H1 (cell line): ENCODE measurements around the gene KRT4. TPM values are rescaled to one million over a fixed set of nuclear protein-coding genes. Genes with fewer than 3 reads are reported as not detected.
A peak's percentile ranks its signal among the peaks of the same experiment; 100 is the strongest.

Experiments used
- CTCF ChIA-PET: fragments of 300-600 bp; sonication (Branson Sonifier 250); formaldehyde crosslinking; loops from one replicate; lab custom pipeline; 2021; ENCODE audit not compliant: partially characterized antibody; lab: Charles Lee
- POLR2A ChIA-PET: fragments of 300-600 bp; sonication (Branson Sonifier 250); formaldehyde crosslinking; loops from one replicate; lab custom pipeline; 2021; ENCODE audit warnings: inconsistent platforms; ENCODE audit not compliant: partially characterized antibody; lab: Charles Lee
- DNase-seq, 2 experiments: peaks; one replicate each; pipeline versions ENCODE4 v3.0.0 to v3.0.0-alpha.2; 2010 to 2022; ENCODE audit warnings: low spot score in 2 of 2, low read depth in 1 of 2, mixed read lengths in 1 of 2
- FAIRE-seq: peaks from 2 replicates; lab custom pipeline; 2011; peaks lifted over from hg19 to GRCh38; lab: Jason Lieb, UNC
- H2AFZ ChIP-seq: 2 replicates; pipeline ENCODE4 v1.8.1; 2012; ENCODE audit warnings: low read length, inconsistent platforms
- H2AK5ac ChIP-seq: 2 replicates; pipeline ENCODE4 v1.6.1; 2013; ENCODE audit warnings: low read depth, low read length
- H2BK120ac ChIP-seq: replicated peaks from 2 replicates; pipeline ENCODE3; 2013; ENCODE audit warnings: low read depth, low read length, inconsistent platforms
- H2BK12ac ChIP-seq: 2 replicates; pipeline ENCODE4 v1.6.1; 2013; ENCODE audit warnings: low read depth, low read length
- H2BK15ac ChIP-seq: 2 replicates; pipeline ENCODE4 v1.6.1; 2013; ENCODE audit warnings: low read length
- H2BK20ac ChIP-seq: 2 replicates; pipeline ENCODE4 v1.6.1; 2013; ENCODE audit warnings: low read length
- H2BK5ac ChIP-seq: 2 replicates; pipeline ENCODE4 v1.6.1; 2013; ENCODE audit warnings: low read depth, low read length
- H3K14ac ChIP-seq: 2 replicates; pipeline ENCODE4 v1.6.1; 2013; ENCODE audit warnings: inconsistent platforms; ENCODE audit not compliant: insufficient read length
- H3K18ac ChIP-seq: 2 replicates; pipeline ENCODE4 v1.6.1; 2013; ENCODE audit warnings: low read length; ENCODE audit errors: extremely low read depth
- H3K23ac ChIP-seq: 2 replicates; pipeline ENCODE4 v1.6.1; 2013; ENCODE audit warnings: inconsistent platforms; ENCODE audit not compliant: insufficient read length
- H3K23me2 ChIP-seq: 2 replicates; pipeline ENCODE4 v1.6.1; 2013; ENCODE audit warnings: low read depth, low read length
- H3K27ac ChIP-seq: 2 replicates; pipeline ENCODE4 v1.6.1; 2011; ENCODE audit warnings: low read depth, low read length, inconsistent platforms
- H3K27me3 ChIP-seq, 4 experiments: replicated peaks in 1 of 4; 1 replicate in 1 of 4; 2 replicates in 3 of 4; pipeline versions ENCODE4 v1.6.1 to v1.8.1; 2011 to 2013; ENCODE audit warnings: low read length in 3 of 4, mild to moderate bottlenecking in 3 of 4, inconsistent platforms in 2 of 4, mixed read lengths in 2 of 4, moderate library complexity in 1 of 4; ENCODE audit not compliant: control insufficient read depth in 3 of 4, insufficient read depth in 3 of 4; ENCODE audit errors: extremely low read depth in 1 of 4
- H3K36me3 ChIP-seq, 4 experiments: 2 replicates each; pipeline versions ENCODE4 v1.6.1 to v1.8.1; 2011 to 2013; ENCODE audit warnings: mild to moderate bottlenecking in 4 of 4, low read length in 3 of 4, moderate library complexity in 2 of 4, control low read depth in 1 of 4, inconsistent platforms in 1 of 4; ENCODE audit not compliant: insufficient read depth in 4 of 4, control insufficient read depth in 2 of 4
- H3K4ac ChIP-seq: replicated peaks from 2 replicates; pipeline ENCODE3; 2013; ENCODE audit warnings: low read length, low read depth, mixed read lengths, inconsistent platforms; ENCODE audit not compliant: insufficient read length
- H3K4me1 ChIP-seq, 4 experiments: replicated peaks in 1 of 4; 1 replicate in 1 of 4; 2 replicates in 3 of 4; pipeline versions ENCODE4 v1.6.1 to v1.8.1; 2011 to 2013; ENCODE audit warnings: low read length in 3 of 4, inconsistent platforms in 2 of 4, mixed read lengths in 1 of 4; ENCODE audit not compliant: insufficient read depth in 4 of 4, control insufficient read depth in 3 of 4
- H3K4me2 ChIP-seq, 2 experiments: 2 replicates each; pipeline versions ENCODE4 v1.6.1 to v1.8.1; 2011 to 2013; ENCODE audit warnings: low read depth in 2 of 2, low read length in 2 of 2, control low read depth in 1 of 2, inconsistent platforms in 1 of 2, mild to moderate bottlenecking in 1 of 2; ENCODE audit not compliant: insufficient read depth in 1 of 2
- H3K4me3 ChIP-seq, 4 experiments: fragments of 200-600, 300-600 bp in 1 of 4; sonication (generic), shearing (Covaris generic), sonication (Bioruptor Twin) in 1 of 4; 2 replicates each; pipeline versions ENCODE4 v1.5.1 to v1.8.1; 2011 to 2016; ENCODE audit warnings: low read length in 4 of 4, low read depth in 3 of 4, control low read depth in 2 of 4, inconsistent platforms in 2 of 4, mild to moderate bottlenecking in 2 of 4, mixed read lengths in 1 of 4, moderate library complexity in 1 of 4; ENCODE audit not compliant: insufficient read depth in 2 of 4; ENCODE audit errors: extremely low read depth in 1 of 4
- H3K56ac ChIP-seq: replicated peaks from 2 replicates; pipeline ENCODE3; 2013; ENCODE audit warnings: low read depth, mild to moderate bottlenecking, mixed read lengths, low read length, inconsistent platforms; ENCODE audit not compliant: insufficient read length
- H3K79me1 ChIP-seq: 2 replicates; pipeline ENCODE4 v1.6.1; 2013; ENCODE audit warnings: low read depth, low read length, control low read depth
- H3K79me2 ChIP-seq, 2 experiments: 2 replicates each; pipeline versions ENCODE4 v1.6.1 to v1.8.1; 2012 to 2013; ENCODE audit warnings: low read length in 2 of 2, mild to moderate bottlenecking in 2 of 2, inconsistent platforms in 1 of 2; ENCODE audit not compliant: insufficient read depth in 2 of 2, control insufficient read depth in 1 of 2
- H3K9ac ChIP-seq, 4 experiments: replicated peaks in 1 of 4; 1 replicate in 1 of 4; 2 replicates in 3 of 4; pipeline versions ENCODE4 v1.6.1 to v1.8.1; 2011 to 2013; ENCODE audit warnings: low read depth in 3 of 4, low read length in 3 of 4, control low read depth in 2 of 4, mild to moderate bottlenecking in 2 of 4, moderate library complexity in 2 of 4, inconsistent platforms in 1 of 4; ENCODE audit errors: extremely low read depth in 1 of 4
- H3K9me3 ChIP-seq, 2 experiments: 2 replicates each; pipeline versions ENCODE4 v1.6.1 to v1.8.1; 2012 to 2013; ENCODE audit warnings: mild to moderate bottlenecking in 2 of 2, moderate library complexity in 2 of 2, control low read depth in 1 of 2, inconsistent platforms in 1 of 2, low read depth in 1 of 2, low read length in 1 of 2, mixed read lengths in 1 of 2; ENCODE audit not compliant: insufficient read depth in 2 of 2
- H4K20me1 ChIP-seq, 2 experiments: replicated peaks in 1 of 2; 2 replicates each; pipeline versions ENCODE3 to v1.8.1; 2011 to 2013; ENCODE audit warnings: inconsistent platforms in 2 of 2, low read length in 2 of 2, mild to moderate bottlenecking in 1 of 2; ENCODE audit not compliant: insufficient read depth in 2 of 2, control insufficient read depth in 1 of 2
- H4K5ac ChIP-seq: 2 replicates; pipeline ENCODE4 v1.6.1; 2013; ENCODE audit warnings: low read length, low read depth, mixed read lengths, inconsistent platforms; ENCODE audit not compliant: insufficient read length
- H4K8ac ChIP-seq: 2 replicates; pipeline ENCODE4 v1.8.0; 2013; ENCODE audit warnings: mild to moderate bottlenecking, moderate library complexity, low read length, inconsistent platforms; ENCODE audit not compliant: insufficient read depth; ENCODE audit errors: extremely low read depth
- H4K91ac ChIP-seq: replicated peaks from 2 replicates; pipeline ENCODE3; 2013; ENCODE audit warnings: low read length, mixed read lengths, inconsistent platforms; ENCODE audit not compliant: insufficient read length
- CHD2 ChIP-seq: IDR thresholded peaks from 2 replicates; pipeline ENCODE4 v1.6.1; 2012; ENCODE audit warnings: low read length, improper control_type of control experiment
- CTCF ChIP-seq, 3 experiments: IDR thresholded peaks; 1 replicate in 2 of 3; 2 replicates in 1 of 3; pipeline versions ENCODE4 v1.5.1 to v1.6.1; 2011; ENCODE audit warnings: low read length in 3 of 3, mild to moderate bottlenecking in 3 of 3, inconsistent platforms in 2 of 3, low read depth in 1 of 3, moderate library complexity in 1 of 3; ENCODE audit not compliant: insufficient read depth in 1 of 3; ENCODE audit errors: control extremely low read depth in 1 of 3
- MAX ChIP-seq: IDR thresholded peaks from 2 replicates; pipeline ENCODE4 v1.6.1; 2012; ENCODE audit warnings: inconsistent platforms
- NRF1 ChIP-seq: IDR thresholded peaks from 2 replicates; pipeline ENCODE4 v1.6.1; 2011; ENCODE audit warnings: mild to moderate bottlenecking, low read depth, low read length, improper control_type of control experiment
- PHF8 ChIP-seq: fragments of 200-600 bp; sonication (generic); conservative IDR thresholded peaks from 2 replicates; pipeline ENCODE4 v1.7.1; 2012; ENCODE audit warnings: low read depth, mild to moderate bottlenecking, inconsistent platforms, low read length, moderate library complexity
- RAD21 ChIP-seq, 2 experiments: IDR thresholded peaks in 1 of 2; conservative IDR thresholded peaks in 1 of 2; 2 replicates each; pipeline ENCODE4 v1.6.1; 2011; ENCODE audit warnings: low read depth in 2 of 2, low read length in 2 of 2, improper control_type of control experiment in 1 of 2, inconsistent platforms in 1 of 2, mild to moderate bottlenecking in 1 of 2, moderate library complexity in 1 of 2
- WGBS, 2 experiments: shearing (Covaris generic) in 1 of 2; methylation state at CpG; one replicate each; pipeline versions ENCODE4 v1.1.6 to v1.1.7; 2013 to 2015; ENCODE audit warnings: low lambda C conversion rate in 2 of 2, mixed read lengths in 2 of 2, inconsistent platforms in 1 of 2, low coverage in 1 of 2, missing lambda C conversion rate in 1 of 2; ENCODE audit not compliant: insufficient replicate concordance in 2 of 2, insufficient coverage in 1 of 2, insufficient read length in 1 of 2; ENCODE audit errors: extremely low coverage in 1 of 2, missing lambda C conversion rate in 1 of 2; 5-methylcytosine and 5-hydroxymethylcytosine counted together
- polyA plus RNA-seq, 7 experiments: library from polyadenylated mRNA; depleted of rRNA in 3 of 7; stranded (reverse) in 5 of 7; unstranded in 2 of 7; fragments of >200 nt in 5 of 7; fragments of 200-250 nt in 2 of 7; gene quantifications; 1 replicate in 5 of 7; 2 replicates in 1 of 7; 4 replicates in 1 of 7; pipeline versions ENCODE4 v1.2.1 to v1.2.3, GENCODE V29; 2011 to 2013; ENCODE audit warnings: missing spikeins in 2 of 7, mixed read lengths in 2 of 7
- total RNA-seq: library from RNA; stranded (reverse); fragmentation: NEBNext Ultra II Directional; extraction: Animal tissue kit (Norgen Biotek cat#: 25700); gene quantifications from 2 replicates; pipeline ENCODE4 v1.2.1, GENCODE V29; 2021

KRT4 gene
- total and polyA plus RNA-seq, 2 of the 8 experiments (the other 6 are each of a cell fraction or from before 2014, with no cell fraction given): not detected

- DNase-seq (no peak), FAIRE-seq (peak; percentile 60)
- H3K27ac ChIP-seq: no peak overlapping the region; the same call in 1 of the 2 replicates
- no peak overlapping the region for H3K56ac ChIP-seq
- ChIA-PET CTCF (interaction anchor here (0.8 to 1.9 kb wide), 7 partner anchors 13 to 149 kb away, joined by 3 to 5 read pairs (median 3); no protein-coding TSS in a partner anchor), POLR2A (interaction anchor here (1.3 kb wide), 1 partner anchor 91 kb away, joined by 3 read pairs; no protein-coding TSS in a partner anchor)
- H2AFZ ChIP-seq: peak overlapping the region; percentile 92; the same call in 1 of the 2 replicates
- no peak overlapping the region for H4K5ac ChIP-seq
- no peak overlapping the region for H2BK120ac ChIP-seq
- TF ChIP-seq PHF8: no peak
- TF ChIP-seq NRF1: no peak
- TF ChIP-seq CTCF (IDR thresholded peaks at IDR 0.05; ENCODE audit: control extremely low read depth in 1 of 3, insufficient read depth in 1 of 3, low read depth in 1 of 3, low read length in 3 of 3): peak in 1 of 3 experiments; percentile 17; a peak in 1 of 4 replicates
- peak in 1 of 2 experiments; percentile 6; a peak in 1 of 4 replicates for TF ChIP-seq RAD21 (IDR thresholded peaks at IDR 0.05 in 1 of 2, conservative IDR thresholded peaks at IDR 0.05 in 1 of 2; ENCODE audit: low read depth in 2 of 2, low read length in 2 of 2)
- peak; percentile 14; the same call in 1 of the 2 replicates for TF ChIP-seq MAX
- no peak for TF ChIP-seq CHD2
- peak overlapping the region; percentile 86 for H4K91ac ChIP-seq
- H3K4me1 ChIP-seq: peaks cover 3 to 13% (median 5%) of the 10 kb centered on the region in 4 experiments
- H3K79me1 ChIP-seq: no peaks in the 10 kb centered on the region
- no peak overlapping the region for H3K4ac ChIP-seq
- 55% methylated on average over 1 of the region's 1 CpG; no CpG with 5 or more reads in 1 of the 2 experiments for WGBS, 2 experiments
- H3K23ac ChIP-seq: no peak overlapping the region
- no peaks in the 10 kb centered on the region for H3K9me3 ChIP-seq
- 0 out of 7 replicates have a peak overlapping the region, but pooled peaks of 1 of the 4 experiments have one; percentile 32 for H3K9ac ChIP-seq
- no peaks in the 10 kb centered on the region for H3K27me3 ChIP-seq
- H2BK20ac ChIP-seq: 0 out of 2 replicates have a peak overlapping the region, but pooled peaks have one; percentile 16
- H2AK5ac ChIP-seq: no peak overlapping the region
- H3K4me2 ChIP-seq: peak overlapping the region; percentile 12 to 33; a peak in 2 of 4 replicates
- no peaks in the 10 kb centered on the region for H4K20me1 ChIP-seq
- H3K79me2 ChIP-seq: no peaks in the 10 kb centered on the region
- 0 out of 2 replicates have a peak overlapping the region, but pooled peaks have one; percentile 74 for H2BK15ac ChIP-seq
- H2BK5ac ChIP-seq: peak overlapping the region; percentile 64; the same call in 1 of the 2 replicates
- H2BK12ac ChIP-seq: peak overlapping the region; percentile 97; the same call in 1 of the 2 replicates
- no peaks in the 10 kb centered on the region for H3K36me3 ChIP-seq
- H3K23me2 ChIP-seq: peaks cover 2% of the 10 kb centered on the region; the same call in 1 of the 2 replicates
- H3K14ac ChIP-seq: no peak overlapping the region
- H3K4me3 ChIP-seq: no peak overlapping the region
- no peak overlapping the region for H4K8ac ChIP-seq
- H3K18ac ChIP-seq: no peak overlapping the region
Measured at GRCh38 chr12:52805000-52805399, 8.9 kb downstream of the KRT4 start.
